Fibroblast of the conjunctiva (primary cell): ENCODE results near the gene BOLA2.
"Not testable (repeated sequence)": the region's sequence is repeated elsewhere in the genome, so short reads cannot be mapped to it uniquely, and the experiment has no call there.

Experiments used
- DNase-seq: peaks from one replicate; pipeline ENCODE4 v3.0.0-alpha.2; 2010; ENCODE audit warnings: low read depth

Gene BOLA2

DNA sequence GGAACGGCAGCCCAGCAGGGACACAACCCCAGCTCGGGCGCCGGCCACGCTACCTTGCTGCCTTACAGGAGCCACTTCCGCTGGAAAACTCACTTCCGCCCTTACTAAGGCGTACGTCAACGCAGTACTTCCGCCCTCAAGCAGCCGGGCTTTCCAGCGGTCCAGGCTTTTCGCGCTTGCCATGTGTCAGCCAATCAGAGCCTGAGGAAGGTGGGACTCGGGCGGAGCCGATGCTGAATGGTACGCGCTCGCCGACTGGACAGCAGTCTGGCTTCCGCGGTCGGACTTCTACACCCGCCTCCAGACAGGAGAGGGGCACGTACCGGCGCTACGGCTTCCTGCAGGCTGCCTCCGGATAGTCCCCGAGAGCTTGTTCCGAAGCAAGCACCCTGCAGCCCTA lies at the start of gene BOLA2, which contains the start of gene SLX1B:
TSS of gene BOLA2 (minus strand) at position 83 of the 400 bp plus-strand sequence. CDS start 98 bp downstream, outside the sequence.
TSS of gene SLX1B (plus strand) at position 265 of the 400 bp plus-strand sequence.
- DNase-seq, result not testable (repeated sequence)

DNA sequence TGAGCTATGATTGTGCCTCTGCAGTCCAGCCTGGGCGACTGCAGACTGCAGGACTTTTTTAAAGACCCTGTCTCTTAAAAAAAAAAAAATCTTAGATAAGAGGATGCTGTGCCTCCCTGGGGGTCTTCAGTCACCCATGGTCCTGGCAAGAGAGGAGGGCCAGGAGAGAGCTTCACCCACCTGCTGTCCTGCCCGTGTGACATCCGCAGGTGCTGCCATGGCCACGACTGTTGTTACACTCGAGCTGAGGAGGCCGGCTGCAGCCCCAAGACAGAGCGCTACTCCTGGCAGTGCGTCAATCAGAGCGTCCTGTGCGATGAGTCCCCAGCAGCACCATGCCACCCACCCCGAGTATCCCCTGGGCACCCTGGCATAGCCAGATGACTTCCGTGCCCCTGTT lies 28.1 kb upstream of the BOLA2 start:
- DNase-seq, result not testable (repeated sequence)

DNA sequence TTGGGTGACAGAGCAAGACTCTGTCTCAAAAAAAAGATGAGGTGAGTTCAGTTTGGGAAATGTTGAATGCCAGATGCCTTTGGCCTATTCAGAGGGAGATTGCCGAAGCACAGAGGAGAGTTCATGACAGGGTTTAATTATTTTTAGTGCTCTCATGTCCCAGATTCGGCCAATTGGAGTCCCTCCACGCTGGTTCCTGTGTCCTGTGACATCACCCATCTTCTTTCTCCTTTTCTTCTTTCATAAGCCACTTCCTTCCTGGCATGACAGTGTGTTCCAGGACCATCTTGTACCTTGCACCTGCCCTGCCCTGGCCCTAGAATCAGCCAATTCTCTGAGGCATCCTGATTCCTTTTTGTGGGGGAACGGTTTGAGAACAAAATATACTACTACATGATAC lies 17.9 kb upstream of the BOLA2 start:
- DNase-seq, result not testable (repeated sequence)

DNA sequence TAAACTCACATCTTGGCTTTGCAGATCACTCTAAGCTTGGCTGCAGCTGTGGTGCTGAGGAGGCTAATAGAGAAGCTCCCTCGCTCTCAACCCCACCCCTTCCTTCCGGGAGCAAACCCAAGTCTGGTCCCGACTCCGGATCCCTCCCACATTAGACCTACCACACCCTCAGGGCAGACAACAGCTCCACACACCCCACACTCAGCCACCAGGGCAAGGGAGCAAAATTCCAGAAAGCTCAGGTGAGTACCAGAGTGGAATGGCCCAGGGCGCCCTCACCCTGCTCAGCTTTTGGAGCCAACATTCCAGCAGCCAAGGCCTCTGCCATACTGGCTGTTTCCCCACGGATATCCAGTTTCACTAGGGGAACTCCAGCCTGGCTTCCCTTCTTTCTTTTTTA lies 15.5 kb upstream of the BOLA2 start:
- DNase-seq, result not testable (repeated sequence)

DNA sequence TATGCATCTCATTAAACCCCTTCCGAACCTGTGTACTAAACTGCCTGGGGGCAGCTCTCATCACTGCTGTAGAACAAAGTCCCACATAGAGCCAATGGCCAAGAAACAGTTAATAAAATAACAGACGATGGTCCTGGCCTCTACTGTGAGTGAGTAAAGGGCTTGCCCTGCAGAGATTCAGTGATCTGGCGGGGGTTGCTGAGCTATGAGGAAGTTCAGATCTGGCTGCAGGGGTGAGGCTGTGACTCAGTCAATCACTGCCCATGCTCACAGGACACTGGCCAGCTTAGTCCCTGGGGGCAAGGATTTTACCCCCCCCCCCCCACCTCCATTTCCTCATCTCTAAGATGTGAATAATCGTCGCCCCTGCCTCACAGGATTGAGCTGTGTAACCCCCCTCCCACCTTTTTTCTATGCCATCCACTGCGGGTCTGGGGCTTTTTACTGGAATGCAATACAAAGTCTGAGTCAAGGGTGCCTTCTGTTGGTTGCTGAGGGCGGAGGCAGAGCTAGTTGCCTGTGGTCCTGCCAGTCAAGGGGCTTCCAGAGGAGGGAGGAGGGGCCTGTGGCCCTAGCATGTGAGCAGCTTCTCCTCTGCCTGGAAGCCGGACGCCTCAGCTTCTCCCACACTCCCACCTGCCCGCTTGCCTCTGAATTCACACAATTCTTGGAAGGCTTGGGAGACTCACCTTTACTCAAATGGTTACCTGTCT lies 13.7 kb upstream of the BOLA2 start:
- not testable (repeated sequence) for DNase-seq

DNA sequence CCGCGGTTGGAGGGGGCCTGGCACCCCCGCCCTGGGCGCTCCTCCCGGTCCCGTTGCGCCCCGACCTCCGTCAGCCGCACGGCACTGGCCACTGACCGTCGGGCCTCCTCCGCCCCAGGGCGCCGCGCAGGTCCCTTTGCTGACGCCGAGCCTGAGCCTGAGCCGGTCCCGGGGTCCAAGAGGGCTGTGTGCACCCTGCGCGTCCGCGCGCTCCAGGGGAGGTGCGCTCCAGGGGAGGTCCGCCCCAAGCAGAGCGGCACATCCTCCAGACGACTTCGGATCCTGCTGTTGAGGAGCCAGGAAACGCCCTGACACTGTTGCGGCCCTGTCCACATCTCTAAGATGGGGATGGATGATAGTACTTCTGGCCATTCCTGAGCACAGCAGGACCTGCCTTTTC lies 12.8 kb upstream of the BOLA2 start:
- not testable (repeated sequence) for DNase-seq

DNA sequence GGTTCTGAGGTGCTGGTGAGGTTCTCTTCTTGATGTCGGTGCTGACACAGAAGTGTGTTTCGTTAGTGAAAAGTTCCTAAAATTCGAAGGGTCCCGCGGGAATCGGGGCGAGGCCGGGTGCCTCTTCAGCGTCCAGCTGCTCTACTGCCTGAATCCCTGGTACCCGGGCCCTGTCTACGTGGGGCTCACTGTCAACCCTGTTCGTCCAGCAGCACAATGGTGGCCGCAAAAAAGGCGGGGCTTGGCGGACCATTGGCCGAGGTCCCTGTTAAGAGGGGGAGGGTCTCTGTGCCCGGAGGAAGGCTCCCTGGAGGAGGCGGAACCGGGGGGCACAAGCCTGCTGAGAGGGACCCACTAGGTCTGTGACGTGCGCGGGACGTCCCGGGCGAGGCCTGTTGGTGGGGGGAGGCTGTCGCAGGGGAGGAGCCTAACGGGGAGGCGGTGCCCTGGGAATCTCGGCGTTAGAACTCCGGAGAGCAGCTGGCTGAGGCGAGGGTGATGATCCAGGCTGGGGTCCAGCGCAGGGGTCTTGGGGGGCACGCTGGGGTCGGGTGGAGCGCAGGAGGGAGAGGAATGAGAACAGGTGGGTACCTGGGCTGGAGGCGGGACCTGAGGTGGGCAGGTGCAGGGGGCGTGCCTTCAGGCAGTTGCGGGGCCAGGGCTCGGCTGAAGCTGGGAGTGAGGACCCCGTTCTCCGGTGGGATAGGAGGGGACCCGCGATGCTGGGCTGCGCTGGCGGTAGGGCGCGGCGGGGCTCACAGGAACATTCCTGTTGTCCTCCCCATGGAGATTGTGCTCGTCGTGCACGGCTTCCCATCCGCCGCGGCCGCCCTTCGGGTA lies 12.1 kb upstream of the BOLA2 start:
- DNase-seq, result not testable (repeated sequence)

DNA sequence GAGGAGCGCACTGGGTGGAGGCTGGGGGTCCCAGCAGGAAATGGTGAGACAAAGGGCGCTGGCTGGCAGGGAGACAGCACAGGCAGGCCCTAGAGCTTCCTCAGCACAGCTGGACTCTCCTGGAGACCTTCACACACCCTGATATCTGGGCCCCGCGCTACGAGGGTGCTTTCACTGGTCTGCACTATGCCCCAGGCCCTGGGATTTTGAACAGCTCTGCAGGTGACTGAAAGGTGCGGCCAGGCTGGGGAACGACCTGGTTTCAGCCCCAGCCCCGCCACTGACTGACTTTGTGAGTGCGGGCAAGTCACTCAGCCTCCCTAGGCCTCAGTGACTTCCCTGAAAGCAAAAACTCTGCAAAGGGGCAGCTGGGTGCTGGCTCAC lies 6.5 kb upstream of the BOLA2 start:
- DNase-seq, result not testable (repeated sequence)

DNA sequence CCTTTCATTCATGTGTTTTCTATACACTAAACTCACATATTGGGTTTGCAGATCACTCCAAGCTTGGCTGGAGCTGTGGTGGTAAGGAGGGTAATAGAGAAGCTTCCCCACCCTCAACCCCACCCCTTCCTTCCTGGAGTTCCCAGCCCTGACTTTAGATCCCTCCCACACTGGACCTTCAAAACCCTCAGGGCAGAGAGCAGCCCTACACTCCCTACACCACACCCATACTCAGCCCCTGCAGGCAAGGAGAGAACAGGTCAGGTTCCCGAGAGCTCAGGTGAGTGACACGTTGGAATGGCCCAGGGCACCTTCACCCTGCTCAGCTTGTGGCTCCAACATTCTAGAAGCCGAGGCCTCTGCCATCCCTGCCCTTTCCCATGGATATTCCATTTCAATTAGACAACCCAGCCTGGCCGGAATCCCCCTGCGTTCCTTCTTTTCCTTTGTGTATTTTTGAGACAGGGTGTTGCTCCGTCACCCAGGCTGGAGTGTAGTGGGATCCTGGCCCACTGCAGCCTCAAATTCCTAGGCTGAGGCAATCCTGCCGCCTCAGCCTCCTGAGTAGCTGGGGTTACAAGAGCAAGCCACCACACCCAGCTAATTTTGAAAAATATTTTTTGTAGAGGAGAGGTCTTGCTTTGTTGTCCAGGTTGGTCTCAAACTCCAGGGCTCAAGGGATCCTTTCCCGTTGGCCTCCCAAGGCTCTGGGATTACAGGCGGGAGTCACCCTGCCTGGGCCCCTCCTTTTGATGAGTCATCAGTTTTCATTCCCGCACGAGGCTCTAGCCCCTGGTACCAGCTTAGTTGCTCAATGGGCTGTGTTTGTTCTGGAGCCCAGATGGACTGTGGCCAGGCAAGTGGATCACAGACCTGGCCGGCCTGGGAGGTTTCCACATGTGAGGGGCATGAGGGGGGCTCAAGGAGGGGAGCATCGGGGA lies 5.8 kb upstream of the BOLA2 start, which contains the start of gene SULT1A4:
TSS of gene SULT1A4 (plus strand) at position 208 of the 941 bp plus-strand sequence. CDS start 1,473 bp downstream, outside the sequence.
- not testable (repeated sequence) for DNase-seq

DNA sequence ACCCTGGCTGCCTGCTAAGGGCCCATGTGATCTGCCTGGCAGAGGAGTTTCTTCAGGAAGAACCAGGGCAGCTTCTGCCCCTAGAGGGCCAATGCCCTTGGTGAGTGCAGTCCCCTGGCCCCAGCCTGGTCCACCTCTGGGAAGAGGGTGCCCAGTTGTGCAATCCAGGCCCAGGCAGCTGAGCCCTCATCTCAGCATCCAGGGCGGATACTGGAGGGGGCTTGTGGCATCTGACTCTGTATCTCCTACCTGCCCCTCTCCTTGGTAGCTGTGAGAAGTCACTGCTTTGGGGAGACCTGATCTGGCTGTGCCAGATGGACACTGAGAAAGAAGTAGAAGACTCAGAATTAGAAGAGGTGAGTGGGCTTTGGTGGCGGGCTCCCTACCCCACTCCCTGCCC lies 3.5 kb upstream of the BOLA2 start:
- not testable (repeated sequence) for DNase-seq

DNA sequence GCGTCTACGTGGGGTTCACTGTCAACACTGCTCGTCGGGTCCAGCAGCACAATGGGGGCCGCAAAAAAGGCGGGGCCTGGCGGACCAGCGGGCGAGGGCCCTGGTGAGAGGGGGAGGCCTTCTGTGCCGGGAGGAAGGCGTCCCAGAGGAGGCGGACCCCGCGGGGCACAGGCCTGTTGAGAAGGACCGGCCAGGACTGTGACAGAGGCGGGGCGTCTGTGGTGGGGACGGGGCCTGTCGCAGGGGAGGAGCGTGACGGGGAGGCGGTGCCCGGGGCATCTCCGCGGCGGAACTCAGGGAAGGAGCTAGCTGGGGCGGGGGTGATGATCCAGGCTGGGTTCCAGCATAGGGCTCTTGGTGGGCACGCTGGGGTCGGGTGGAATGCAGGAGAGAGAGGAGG lies 677 bp upstream of the BOLA2 start:
- DNase-seq, result not testable (repeated sequence)

DNA sequence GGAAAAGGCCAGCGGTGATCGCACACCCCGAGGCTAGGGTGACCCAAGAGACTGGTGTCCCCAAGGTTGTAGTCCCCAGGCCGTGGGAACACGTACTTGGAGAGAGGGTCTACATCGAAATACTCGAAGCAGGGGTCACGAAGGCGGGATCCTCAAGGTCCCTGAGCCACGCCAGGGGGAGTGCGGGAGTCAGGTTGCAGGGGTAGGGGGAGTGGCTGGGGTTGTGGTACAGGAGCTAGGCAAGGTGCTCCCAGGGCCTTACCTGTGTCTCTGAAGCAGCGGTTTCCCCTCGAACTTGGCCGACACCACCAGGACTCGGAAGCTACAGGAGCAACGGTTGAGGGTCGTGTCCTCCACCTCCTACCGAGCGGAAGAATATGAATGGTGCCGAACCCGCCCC lies 397 bp downstream of the BOLA2 start:
- not testable (repeated sequence) for DNase-seq

DNA sequence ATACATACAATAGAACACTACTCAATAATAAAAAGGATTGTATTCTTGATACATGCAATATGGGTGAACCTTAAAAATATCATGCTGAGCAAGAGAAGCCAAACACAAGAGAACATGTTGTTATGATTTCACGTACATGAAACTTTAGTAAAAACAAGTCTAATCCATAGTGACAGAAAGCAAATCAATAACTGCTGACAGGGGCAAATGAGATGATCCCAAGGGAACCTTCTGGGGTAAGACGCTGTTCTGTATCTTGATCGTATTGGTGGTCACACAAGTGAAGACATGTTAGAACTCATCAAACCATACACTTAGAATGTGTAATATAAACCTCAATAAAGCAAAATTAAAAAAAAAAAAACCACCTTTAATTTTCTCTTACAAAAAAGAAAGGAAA lies 28.8 kb downstream of the BOLA2 start:
- not testable (repeated sequence) for DNase-seq

DNA sequence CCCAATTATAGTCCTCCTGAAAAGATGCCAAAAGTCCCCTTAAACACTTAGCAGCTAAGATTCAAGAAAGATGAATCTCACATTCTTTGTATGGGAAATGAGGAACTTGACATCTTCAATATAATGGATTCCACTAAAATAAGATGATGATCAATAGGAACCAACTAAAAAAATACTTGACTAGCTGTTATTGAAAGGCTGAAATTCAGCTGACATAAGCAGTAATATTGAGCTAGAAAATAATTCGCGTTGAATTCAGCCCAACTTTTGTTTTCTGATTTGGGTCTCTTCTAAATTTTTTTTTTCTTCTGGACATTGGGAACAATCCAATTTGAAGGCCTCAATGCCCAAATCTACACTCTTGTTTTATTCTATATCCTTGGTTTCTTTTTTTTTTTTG lies 30.6 kb downstream of the BOLA2 start:
- not testable (repeated sequence) for DNase-seq

DNA sequence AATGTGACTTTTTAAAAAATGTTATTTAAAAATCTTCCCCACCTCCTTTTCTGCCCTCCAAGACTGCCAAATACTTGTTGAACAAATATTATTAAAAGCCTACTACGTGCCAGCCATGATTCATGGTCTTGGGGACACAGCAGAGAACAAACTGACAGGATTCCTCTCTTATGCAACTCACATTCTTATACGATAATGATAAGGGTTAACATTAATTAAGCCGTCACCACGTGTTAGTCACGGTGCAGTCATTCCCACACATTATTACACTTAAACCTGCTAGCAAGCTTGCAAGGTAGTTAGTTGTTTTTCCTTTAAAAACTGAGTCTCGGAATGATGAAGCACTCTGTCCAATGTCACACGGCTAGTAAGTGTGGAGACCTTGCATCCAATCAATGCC lies 48.9 kb downstream of the BOLA2 start:
- DNase-seq, result not testable (repeated sequence)
